Measurements from ENCODE around the gene HCCS. TPM values are rescaled to one million over a fixed set of nuclear protein-coding genes. Genes with fewer than 3 reads are reported as not detected.
A peak's percentile ranks its signal among the peaks of the same experiment; 100 is the strongest.

HCCS gene
- total RNA-seq (10 to 100 TPM; 18.9 to 20.8 TPM), polyA plus RNA-seq (ENCODE audit: insufficient read length in 6 of 6) (10 to 100 TPM; 14.9 to 19.0 (median 16.5) TPM)
- long read RNA-seq, donor 1, transcript HCCS-202 (7 exons, 1,072 nt), result major isoform, 8 of 8 reads
- long read RNA-seq, donor 1, partial matches to known transcripts, result 0 of 8 reads
- long read RNA-seq, donor 1, other reads (novel, unspliced or antisense), result 0 of 8 reads
- long read RNA-seq, donor 2, partial matches to known transcripts, result 0 of 5 reads
- long read RNA-seq, donor 2, other reads (novel, unspliced or antisense), result 0 of 5 reads
- long read RNA-seq, donor 3, transcript HCCS-202 (7 exons, 1,072 nt), result major isoform, 5 of 5 reads
- long read RNA-seq, donor 3, partial matches to known transcripts, result 0 of 5 reads
- long read RNA-seq, donor 3, other reads (novel, unspliced or antisense), result 0 of 5 reads
- long read RNA-seq, donor 4, transcript HCCS-202 (7 exons, 1,072 nt), result major isoform, 6 of 7 reads
- long read RNA-seq, donor 4, partial matches to known transcripts, result 1 of 7 reads
- long read RNA-seq, donor 4, other reads (novel, unspliced or antisense), result 0 of 7 reads
- long read RNA-seq, donor 5, partial matches to known transcripts, result 12 of 12 reads
- long read RNA-seq, donor 5, other reads (novel, unspliced or antisense), result 0 of 12 reads
- long read RNA-seq, donor 6, partial matches to known transcripts, result 0 of 4 reads
- long read RNA-seq, donor 6, other reads (novel, unspliced or antisense), result 0 of 4 reads
- long read RNA-seq, donor 7, partial matches to known transcripts, result 0 of 4 reads
- long read RNA-seq, donor 7, other reads (novel, unspliced or antisense), result 0 of 4 reads
- long read RNA-seq, donor 8, partial matches to known transcripts, result 0 of 4 reads
- long read RNA-seq, donor 8, other reads (novel, unspliced or antisense), result 0 of 4 reads
- long read RNA-seq, donor 9, result 0 reads
- long read RNA-seq, donor 10, transcript HCCS-202 (7 exons, 1,072 nt), result major isoform, 10 of 13 reads
- long read RNA-seq, donor 10, partial matches to known transcripts, result 1 of 13 reads
- long read RNA-seq, donor 10, other reads (novel, unspliced or antisense), result 0 of 13 reads
- long read RNA-seq, donor 11, partial matches to known transcripts, result 0 of 4 reads
- long read RNA-seq, donor 11, other reads (novel, unspliced or antisense), result 0 of 4 reads
- long read RNA-seq, donor 12, partial matches to known transcripts, result 0 of 4 reads
- long read RNA-seq, donor 12, other reads (novel, unspliced or antisense), result 0 of 4 reads

GRCh38 chrX:11111037-11111851, at the start of gene HCCS:
TSS of gene HCCS (plus strand) at chrX:11111332. CDS start at chrX:11112061, 729 bp downstream.
- DNase-seq (peak; percentile 78 to 92 (median 87)), ATAC-seq (peak; percentile 98)
- peak within 1 kb of the TSS; percentile 46 to 58 for H3K4me3 ChIP-seq
- peak within 1 kb of the TSS; percentile 57 to 86 for H3K27ac ChIP-seq
- H3K36me3 ChIP-seq, result peaks cover 0 to 15% of the 10 kb centered on the region in 2 donors
- intact Hi-C loops (cut with DNase I), result no loop called here
- peaks cover 0 to 15% of the 10 kb centered on the region in 2 donors for H3K4me1 ChIP-seq
- TF ChIP-seq CTCF (IDR thresholded peaks at IDR 0.05), result no peak
- H3K27me3 ChIP-seq, result no peaks in the 10 kb centered on the region
- H3K9me3 ChIP-seq, result no peaks in the 10 kb centered on the region

GRCh38 chrX:11064276-11064675, 46.9 kb upstream of the HCCS start:
- H3K4me3 ChIP-seq, result no peak overlapping the region
- no peaks in the 10 kb centered on the region for H3K36me3 ChIP-seq
- no peak overlapping the region for H3K27ac ChIP-seq
- H3K27me3 ChIP-seq, result no peaks in the 10 kb centered on the region
- no peak for ATAC-seq
- no peaks in the 10 kb centered on the region for H3K4me1 ChIP-seq
- TF ChIP-seq CTCF (IDR thresholded peaks at IDR 0.05), result no peak
- no peaks in the 10 kb centered on the region for H3K9me3 ChIP-seq
- intact Hi-C loops (cut with DNase I), result no loop called here
- no peak for DNase-seq

GRCh38 chrX:11064851-11065600, 46.1 kb upstream of the HCCS start:
- H3K36me3 ChIP-seq, result no peaks in the 10 kb centered on the region
- intact Hi-C loops (cut with DNase I), result no loop called here
- H3K4me3 ChIP-seq, result no peak overlapping the region
- TF ChIP-seq CTCF (IDR thresholded peaks at IDR 0.05), result no peak
- ATAC-seq, result no peak
- H3K9me3 ChIP-seq, result no peaks in the 10 kb centered on the region
- no peaks in the 10 kb centered on the region for H3K4me1 ChIP-seq
- H3K27me3 ChIP-seq, result no peaks in the 10 kb centered on the region
- peak in 1 of 4 donors; percentile 26 for DNase-seq
- H3K27ac ChIP-seq, result no peak overlapping the region

GRCh38 chrX:11066812-11067211, 44.3 kb upstream of the HCCS start:
- intact Hi-C loops (cut with DNase I), result no loop called here

More at GRCh38 chrX:11066812-11067211, 44.3 kb upstream of the HCCS start:
- TF ChIP-seq CTCF (IDR thresholded peaks at IDR 0.05), result no peak
- no peaks in the 10 kb centered on the region for H3K9me3 ChIP-seq
- H3K27me3 ChIP-seq, result no peaks in the 10 kb centered on the region
- H3K36me3 ChIP-seq, result no peaks in the 10 kb centered on the region
- no peak overlapping the region for H3K4me3 ChIP-seq
- no peak overlapping the region for H3K27ac ChIP-seq
- DNase-seq, result no peak
- H3K4me1 ChIP-seq, result no peaks in the 10 kb centered on the region
- ATAC-seq, result no peak

Measured in left lung (tissue), 14 donors.